ENCODE measurements around the gene CCDC154.

DNA sequence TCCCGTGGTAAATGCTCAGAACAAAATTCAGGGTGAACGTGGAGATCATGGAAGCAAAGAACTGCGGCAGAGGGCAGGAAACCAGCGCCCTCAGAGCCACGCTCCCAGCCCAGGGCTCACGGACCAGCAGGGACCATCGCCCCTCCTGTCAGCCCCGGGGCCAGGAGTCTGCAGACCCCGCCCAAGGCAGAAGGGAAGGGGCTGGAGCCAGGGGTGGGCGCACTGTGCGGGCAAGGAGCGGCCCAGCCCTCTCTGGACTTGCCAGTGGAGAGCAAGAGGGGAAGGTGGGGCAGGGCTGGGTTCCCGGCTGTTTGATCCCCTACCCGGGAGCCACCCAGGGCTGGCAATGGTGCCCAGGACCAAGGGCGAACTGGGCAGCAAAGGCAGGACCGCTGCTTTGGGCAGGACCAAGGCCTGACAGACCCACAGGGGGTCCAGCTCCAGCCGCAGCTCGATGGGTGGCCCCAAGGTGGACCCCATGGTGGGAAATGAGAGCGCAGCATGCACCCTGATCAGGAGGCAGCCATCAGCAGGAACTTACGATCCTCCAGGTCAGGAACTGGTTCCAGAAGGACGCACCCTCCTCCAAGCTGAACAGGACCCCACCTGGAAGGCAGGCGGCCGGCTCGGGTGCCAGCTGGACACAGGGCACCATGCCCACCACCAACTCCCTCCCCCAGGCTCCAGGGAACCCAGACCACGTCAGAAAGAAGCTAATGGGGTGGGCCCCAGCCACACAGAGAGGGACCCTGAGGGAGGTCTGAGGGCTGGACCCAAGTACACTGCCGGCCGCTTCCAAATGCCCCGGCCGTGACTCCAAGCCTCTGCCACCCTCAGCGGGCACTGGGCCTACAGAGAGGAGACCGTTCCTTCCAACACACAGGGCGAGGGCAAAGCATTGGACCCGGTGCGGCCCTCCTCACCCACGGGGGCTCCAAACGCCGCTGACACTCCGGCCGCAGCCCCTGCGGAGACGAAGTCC lies 11.1 kb upstream of the CCDC154 start:
- TF ChIP-seq, protein P1, sequence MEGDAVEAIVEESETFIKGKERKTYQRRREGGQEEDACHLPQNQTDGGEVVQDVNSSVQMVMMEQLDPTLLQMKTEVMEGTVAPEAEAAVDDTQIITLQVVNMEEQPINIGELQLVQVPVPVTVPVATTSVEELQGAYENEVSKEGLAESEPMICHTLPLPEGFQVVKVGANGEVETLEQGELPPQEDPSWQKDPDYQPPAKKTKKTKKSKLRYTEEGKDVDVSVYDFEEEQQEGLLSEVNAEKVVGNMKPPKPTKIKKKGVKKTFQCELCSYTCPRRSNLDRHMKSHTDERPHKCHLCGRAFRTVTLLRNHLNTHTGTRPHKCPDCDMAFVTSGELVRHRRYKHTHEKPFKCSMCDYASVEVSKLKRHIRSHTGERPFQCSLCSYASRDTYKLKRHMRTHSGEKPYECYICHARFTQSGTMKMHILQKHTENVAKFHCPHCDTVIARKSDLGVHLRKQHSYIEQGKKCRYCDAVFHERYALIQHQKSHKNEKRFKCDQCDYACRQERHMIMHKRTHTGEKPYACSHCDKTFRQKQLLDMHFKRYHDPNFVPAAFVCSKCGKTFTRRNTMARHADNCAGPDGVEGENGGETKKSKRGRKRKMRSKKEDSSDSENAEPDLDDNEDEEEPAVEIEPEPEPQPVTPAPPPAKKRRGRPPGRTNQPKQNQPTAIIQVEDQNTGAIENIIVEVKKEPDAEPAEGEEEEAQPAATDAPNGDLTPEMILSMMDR (IDR thresholded peaks at IDR 0.05) = no peak
- TF ChIP-seq POLR2A (IDR thresholded peaks at IDR 0.05) = no peak

All from suprapubic skin (tissue), 3 donors.